Astrocyte of the cerebellum (primary cell): Measurements from ENCODE around the gene PIMREG.

Experiments
- DNase-seq: peaks from one replicate; pipeline ENCODE4 v3.0.0-alpha.2; 2011; ENCODE audit warnings: low read depth
- H3K4me3 ChIP-seq: 2 replicates; pipeline ENCODE4 v1.5.1; 2011; ENCODE audit warnings: mild to moderate bottlenecking, low read depth, low read length, moderate library complexity
- CTCF ChIP-seq: IDR thresholded peaks from 2 replicates; pipeline ENCODE4 v1.5.1; 2012; ENCODE audit warnings: low read length, low read depth, moderate library complexity, mild to moderate bottlenecking; ENCODE audit errors: missing control alignments
- in situ Hi-C: cut with HindIII; loops from 2 replicates; pipeline ENCODE4 v1.10.0; 2017; ENCODE audit warnings: low sequenced_read_pairs

The PIMREG gene

GRCh38 chr17:6426356-6427101 lies 17.7 kb upstream of the PIMREG start:
- no peak for DNase-seq
- no peak for TF ChIP-seq CTCF
- H3K4me3 ChIP-seq = no peak overlapping the region
- in situ Hi-C loops = no loop called here

GRCh38 chr17:6427279-6427781 lies 16.9 kb upstream of the PIMREG start:
- peak; percentile 41 for DNase-seq
- in situ Hi-C loops = no loop called here
- H3K4me3 ChIP-seq = no peak overlapping the region
- no peak for TF ChIP-seq CTCF

- in situ Hi-C loops = no loop called here
- TF ChIP-seq CTCF = no peak
- H3K4me3 ChIP-seq = no peak overlapping the region
- DNase-seq = no peak
Observed at GRCh38 chr17:6428207-6428965, 15.9 kb upstream of the PIMREG start.

GRCh38 chr17:6429266-6429665 lies 15.0 kb upstream of the PIMREG start:
- H3K4me3 ChIP-seq = no peak overlapping the region
- no peak for DNase-seq
- TF ChIP-seq CTCF = no peak
- in situ Hi-C loops = no loop called here

- DNase-seq = no peak
Observed at GRCh38 chr17:6430769-6431168, 13.5 kb upstream of the PIMREG start.

More at GRCh38 chr17:6430769-6431168, 13.5 kb upstream of the PIMREG start:
- in situ Hi-C loops = no loop called here
- peak; percentile 31 for TF ChIP-seq CTCF
- H3K4me3 ChIP-seq = no peak overlapping the region
